GM12878 (cell line): ENCODE data around the gene HTR1D. TPM values are rescaled to one million over a fixed set of nuclear protein-coding genes. Genes with fewer than 3 reads are reported as not detected.

Experiments
- ATAC-seq: fragments of 200-7000 bp; cut with Tn5 transposase; 3 replicates; pipeline ENCODE4 v1.9.1; 2020; ENCODE audit warnings: mild to moderate bottlenecking, moderate library complexity
- BruUV-seq: library from RNA; stranded (reverse); fragments of 400-500 nt; replicated peaks from 2 replicates; lab custom pipeline; 2021; lab: Mats Ljungman, UMichigan
- CTCF ChIA-PET: fragments of 300-600 bp; sonication (Branson Sonifier 250); formaldehyde crosslinking; extraction: SDS; loops from one replicate; lab custom pipeline; 2021; ENCODE audit warnings: inconsistent platforms; lab: Yijun Ruan, JAX
- POLR2A ChIA-PET: fragments of 350-600 bp; formaldehyde crosslinking; extraction: SDS; loops from one replicate; lab custom pipeline; 2021; ENCODE audit warnings: inconsistent platforms; lab: Charles Lee
- RAD21 ChIA-PET: fragments of 300-600 bp; sonication (Branson Sonifier 250); formaldehyde crosslinking; loops from one replicate; lab custom pipeline; 2023; ENCODE audit warnings: antibody characterized with exemption; ENCODE audit not compliant: unreplicated experiment; lab: Charles Lee
- SMC1A ChIA-PET: fragments of 300-600 bp; sonication (Branson Sonifier 250); formaldehyde crosslinking; loops from one replicate; lab custom pipeline; 2023; ENCODE audit not compliant: unreplicated experiment, uncharacterized antibody; lab: Charles Lee
- DNase-seq: peaks from one replicate; pipeline ENCODE4 v3.0.0-alpha.2; 2011; ENCODE audit warnings: low read depth, low spot score
- FAIRE-seq: peaks from 3 replicates; lab custom pipeline; 2011; peaks lifted over from hg19 to GRCh38; lab: Jason Lieb, UNC
- H2AFZ ChIP-seq: 2 replicates; pipeline ENCODE4 v1.6.0; 2011; ENCODE audit warnings: low read depth, low read length, control low read depth; ENCODE audit not compliant: control insufficient read depth
- H3K27ac ChIP-seq: 2 replicates; pipeline ENCODE4 v1.5.1; 2011; ENCODE audit warnings: control low read depth; ENCODE audit not compliant: control insufficient read depth, insufficient read depth
- H3K27me3 ChIP-seq, 2 experiments: replicated peaks in 1 of 2; 2 replicates each; pipeline versions ENCODE4 v1.6.0 to v1.6.1; 2011; ENCODE audit warnings: low read length in 1 of 2; ENCODE audit not compliant: control insufficient read depth in 2 of 2, insufficient read depth in 2 of 2
- H3K36me3 ChIP-seq, 2 experiments: 2 replicates each; pipeline ENCODE4 v1.5.1; 2011; ENCODE audit warnings: low read length in 1 of 2; ENCODE audit not compliant: control insufficient read depth in 2 of 2, insufficient read depth in 2 of 2
- H3K4me1 ChIP-seq: 2 replicates; pipeline ENCODE4 v1.6.1; 2011; ENCODE audit warnings: mild to moderate bottlenecking, low read length, moderate library complexity, mixed read lengths; ENCODE audit not compliant: control insufficient read depth, insufficient read depth
- H3K4me2 ChIP-seq: 2 replicates; pipeline ENCODE4 v1.6.0; 2011; ENCODE audit warnings: control low read depth; ENCODE audit not compliant: control insufficient read depth, insufficient read depth
- H3K4me3 ChIP-seq: fragments of 200-600 bp; sonication (generic); 2 replicates; pipeline ENCODE4 v1.5.1; 2016
- H3K79me2 ChIP-seq: 2 replicates; pipeline ENCODE4 v1.6.0; 2011; ENCODE audit warnings: low read length; ENCODE audit not compliant: control insufficient read depth, insufficient read depth
- H3K9ac ChIP-seq: 2 replicates; pipeline ENCODE4 v1.8.0; 2011; ENCODE audit warnings: low read length, control low read depth, mixed read lengths; ENCODE audit not compliant: control insufficient read depth, insufficient read depth
- H3K9me3 ChIP-seq: replicated peaks from 3 replicates; pipeline ENCODE4 v1.5.1; 2011; ENCODE audit warnings: mild to moderate bottlenecking, low read length; ENCODE audit not compliant: control insufficient read depth, insufficient read depth
- H4K20me1 ChIP-seq: 2 replicates; pipeline ENCODE4 v1.6.0; 2011; ENCODE audit not compliant: control insufficient read depth, insufficient read depth
- E4F1 ChIP-seq: fragments of 450-650 bp; IDR thresholded peaks from 2 replicates; pipeline ENCODE4 v1.6.1; 2018; ENCODE audit warnings: borderline replicate concordance, mild to moderate bottlenecking; ENCODE audit not compliant: partially characterized antibody
- IRF3 ChIP-seq: fragments of 450-650 bp; IDR thresholded peaks from 2 replicates; pipeline ENCODE4 v1.6.1; 2014; ENCODE audit warnings: mild to moderate bottlenecking
- JUNB ChIP-seq: IDR thresholded peaks from 2 replicates; pipeline ENCODE4 v1.6.1; 2016; ENCODE audit warnings: antibody characterized with exemption, mild to moderate bottlenecking
- KDM1A ChIP-seq: fragments of 200-600 bp; sonication (generic); IDR thresholded peaks from 2 replicates; pipeline ENCODE4 v1.6.1; 2016; ENCODE audit warnings: borderline replicate concordance
- NFYB ChIP-seq: IDR thresholded peaks from 2 replicates; pipeline ENCODE4 v1.6.1; 2011; ENCODE audit warnings: low read depth, mild to moderate bottlenecking, low read length, improper control_type of control experiment, moderate library complexity; ENCODE audit not compliant: insufficient read depth
- NR2C1 ChIP-seq: fragments of 450-650 bp; IDR thresholded peaks from 2 replicates; pipeline ENCODE4 v1.6.1; 2017; ENCODE audit warnings: antibody characterized with exemption, mild to moderate bottlenecking, moderate library complexity
- NR2F1 ChIP-seq: fragments of 450-650 bp; conservative IDR thresholded peaks from 2 replicates; pipeline ENCODE4 v1.6.1; 2017; ENCODE audit warnings: mild to moderate bottlenecking
- RAD51 ChIP-seq: fragments of 450-650 bp; IDR thresholded peaks from 2 replicates; pipeline ENCODE4 v1.6.1; 2016; ENCODE audit warnings: moderate library complexity, mild to moderate bottlenecking, inconsistent platforms
- RELB ChIP-seq: fragments of 450-650 bp; IDR thresholded peaks from 2 replicates; pipeline ENCODE4 v1.6.1; 2017; ENCODE audit warnings: low read depth, mild to moderate bottlenecking, moderate library complexity
- WGBS: methylation state at CpG from one replicate; pipeline ENCODE4 v1.1.6; 2016; ENCODE audit warnings: low lambda C conversion rate; ENCODE audit not compliant: insufficient replicate concordance, insufficient coverage; ENCODE audit errors: missing lambda C conversion rate; 5-methylcytosine and 5-hydroxymethylcytosine counted together
- in situ Hi-C: fragments of 300-500 bp; cut with MboI; formaldehyde crosslinking; loops from 9 replicates; pipeline ENCODE4 v1.14.3; 2018; ENCODE audit warnings: mixed read lengths
- intact Hi-C: fragments of 100-400 bp; cut with micrococcal nuclease; formaldehyde crosslinking; loops from one replicate; pipeline ENCODE4 v1.14.2; 2022; ENCODE audit not compliant: unreplicated experiment
- polyA plus RNA-seq, 11 experiments: library from polyadenylated mRNA; depleted of rRNA in 4 of 11; unstranded in 6 of 11; stranded (reverse) in 5 of 11; fragments of >200 nt; fragmentation: Nextera tagmentation in 4 of 11; fragmentation: Illumina TruSeq in 1 of 11; extraction: Ambion mirVana in 4 of 11; extraction: Trizol in 1 of 11; gene quantifications; 1 replicate in 1 of 11; 2 replicates in 10 of 11; pipeline versions ENCODE4 v1.2.1 to v1.2.3, GENCODE V29; 2011 to 2016; ENCODE audit warnings: inconsistent platforms in 2 of 11, missing spikeins in 2 of 11, low read depth in 1 of 11
- total RNA-seq, 4 experiments: library from RNA; depleted of rRNA in 3 of 4; stranded (reverse); fragments of >200 nt in 3 of 4; fragmentation: Illumina TruSeq in 1 of 4; extraction: Trizol in 1 of 4; gene quantifications; 2 replicates each; pipeline versions ENCODE4 v1.2.1 to v1.2.3, GENCODE V29; 2013 to 2021
- TF ChIP-seq, protein P1 (sequence below): fragments of 450-650 bp; formaldehyde crosslinking; IDR thresholded peaks from 2 replicates; pipeline ENCODE4 v1.4.0; 2020; ENCODE audit warnings: mild to moderate bottlenecking, moderate library complexity

The HTR1D gene
- total and polyA plus RNA-seq, 10 of the 15 experiments (the other 5 are each of a cell fraction or from before 2014, with no cell fraction given) = 0.07 TPM; not detected in 9

DNA sequence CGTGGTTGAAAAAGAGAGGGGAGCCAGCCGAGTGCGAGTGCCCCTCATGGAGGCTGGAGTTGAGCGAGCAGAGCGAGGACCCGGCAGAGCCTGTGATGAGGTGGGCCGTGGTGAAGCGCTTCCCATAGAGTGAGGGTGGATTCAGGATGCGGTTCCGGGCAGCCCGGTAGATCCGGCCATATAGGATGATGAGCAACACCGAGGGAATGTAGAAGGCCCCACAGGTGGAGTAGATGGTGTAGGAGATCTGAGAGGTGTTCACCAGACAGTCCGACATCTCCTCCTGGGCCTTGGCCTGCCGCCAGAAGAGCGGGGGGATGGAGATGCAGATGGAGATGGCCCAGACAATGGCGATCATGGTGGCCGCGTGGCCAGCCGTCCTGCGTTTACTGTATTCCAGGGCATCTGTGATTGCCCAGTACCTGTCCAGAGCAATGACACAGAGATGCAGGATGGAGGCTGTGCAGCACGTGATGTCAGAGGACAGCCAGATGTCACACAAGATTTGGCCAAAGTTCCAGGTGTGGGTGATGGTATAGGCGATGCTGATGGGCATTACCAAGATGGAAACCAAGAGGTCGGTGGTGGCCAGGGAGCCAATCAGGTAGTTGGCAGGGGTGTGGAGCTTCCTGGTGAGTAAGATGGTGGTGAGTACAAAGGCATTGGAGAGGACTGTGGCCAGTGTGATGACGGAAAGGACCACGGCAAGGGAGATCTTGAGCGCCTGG lies 23.7 kb downstream of the HTR1D start:
- no TSS peak for BruUV-seq
- Histone ChIP-seq H3K4me2 (no peak overlapping the region), H3K79me2 (no peaks in the 10 kb centered on the region), H2AFZ (no peak overlapping the region), H3K9ac (no peak overlapping the region), H3K4me3 (no peak overlapping the region), H3K9me3 (no peaks in the 10 kb centered on the region), H3K27ac (no peak overlapping the region), H3K27me3 (no peaks in the 10 kb centered on the region), H4K20me1 (no peaks in the 10 kb centered on the region), H3K4me1 (no peaks in the 10 kb centered on the region), H3K36me3 (no peaks in the 10 kb centered on the region)
- RAD21 ChIA-PET = no interaction called here
- SMC1A ChIA-PET = interaction anchor here (1.2 kb wide), 1 partner anchor 9 kb away, joined by 7 read pairs; no protein-coding TSS in a partner anchor
- DNase-seq (no peak), FAIRE-seq (no peak), ATAC-seq (no peak)
- 72% methylated on average over 27 of the region's 27 CpGs for WGBS
- POLR2A ChIA-PET = no interaction called here
- intact Hi-C loops (no loop called here), in situ Hi-C loops (no loop called here)
- CTCF ChIA-PET = interaction anchor here (0.6 to 4.9 kb wide), 2 partner anchors 8 to 1198 kb away, joined by 3 to 33 read pairs; no protein-coding TSS in a partner anchor
- TF ChIP-seq E4F1 (no peak), KDM1A (no peak), NR2F1 (no peak), RELB (no peak), IRF3 (no peak), RAD51 (no peak), NFYB (no peak), JUNB (no peak), NR2C1 (no peak)
- TF ChIP-seq, protein P1, sequence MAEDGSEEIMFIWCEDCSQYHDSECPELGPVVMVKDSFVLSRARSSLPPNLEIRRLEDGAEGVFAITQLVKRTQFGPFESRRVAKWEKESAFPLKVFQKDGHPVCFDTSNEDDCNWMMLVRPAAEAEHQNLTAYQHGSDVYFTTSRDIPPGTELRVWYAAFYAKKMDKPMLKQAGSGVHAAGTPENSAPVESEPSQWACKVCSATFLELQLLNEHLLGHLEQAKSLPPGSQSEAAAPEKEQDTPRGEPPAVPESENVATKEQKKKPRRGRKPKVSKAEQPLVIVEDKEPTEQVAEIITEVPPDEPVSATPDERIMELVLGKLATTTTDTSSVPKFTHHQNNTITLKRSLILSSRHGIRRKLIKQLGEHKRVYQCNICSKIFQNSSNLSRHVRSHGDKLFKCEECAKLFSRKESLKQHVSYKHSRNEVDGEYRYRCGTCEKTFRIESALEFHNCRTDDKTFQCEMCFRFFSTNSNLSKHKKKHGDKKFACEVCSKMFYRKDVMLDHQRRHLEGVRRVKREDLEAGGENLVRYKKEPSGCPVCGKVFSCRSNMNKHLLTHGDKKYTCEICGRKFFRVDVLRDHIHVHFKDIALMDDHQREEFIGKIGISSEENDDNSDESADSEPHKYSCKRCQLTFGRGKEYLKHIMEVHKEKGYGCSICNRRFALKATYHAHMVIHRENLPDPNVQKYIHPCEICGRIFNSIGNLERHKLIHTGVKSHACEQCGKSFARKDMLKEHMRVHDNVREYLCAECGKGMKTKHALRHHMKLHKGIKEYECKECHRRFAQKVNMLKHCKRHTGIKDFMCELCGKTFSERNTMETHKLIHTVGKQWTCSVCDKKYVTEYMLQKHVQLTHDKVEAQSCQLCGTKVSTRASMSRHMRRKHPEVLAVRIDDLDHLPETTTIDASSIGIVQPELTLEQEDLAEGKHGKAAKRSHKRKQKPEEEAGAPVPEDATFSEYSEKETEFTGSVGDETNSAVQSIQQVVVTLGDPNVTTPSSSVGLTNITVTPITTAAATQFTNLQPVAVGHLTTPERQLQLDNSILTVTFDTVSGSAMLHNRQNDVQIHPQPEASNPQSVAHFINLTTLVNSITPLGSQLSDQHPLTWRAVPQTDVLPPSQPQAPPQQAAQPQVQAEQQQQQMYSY (CRISPR knock-in tag) = no peak
